ENCODE measurements around the gene ADD1. TPM values are rescaled to one million over a fixed set of nuclear protein-coding genes. Genes with fewer than 3 reads are reported as not detected.

The ADD1 gene
- total and polyA plus RNA-seq, 8 donors: 70.9 to 160 (median 92.0) TPM

- intact Hi-C loops (cut with DNase I): no loop called here
- Histone ChIP-seq H3K27ac (peak overlapping the region; percentile 29 to 85 (median 82)), H3K4me1 (peaks cover 29 to 81% (median 48%) of the 10 kb centered on the region in 3 donors), H3K4me3 (peak overlapping the region in 1 of 4 donors; percentile 80), H3K36me3 (no peaks in the 10 kb centered on the region), H3K9me3 (no peaks in the 10 kb centered on the region), H3K27me3 (no peaks in the 10 kb centered on the region)
- DNase-seq (peak; percentile 91 to 96 (median 95)), ATAC-seq (peak; percentile 37 to 68 (median 58)), FAIRE-seq (no peak)
- TF ChIP-seq CTCF (IDR thresholded peaks at IDR 0.05): no peak
- 47 to 60% methylated on average over 27 of the region's 27 CpGs for WGBS, 2 donors
These were observed 47.5 kb upstream of the ADD1 start for GRCh38 chr4:2795893-2796848.

GRCh38 chr4:2796849-2797544, 46.6 kb upstream of the ADD1 start:
- Histone ChIP-seq H3K9me3 (no peaks in the 10 kb centered on the region), H3K27me3 (no peaks in the 10 kb centered on the region), H3K27ac (peak overlapping the region; percentile 29 to 85 (median 82)), H3K4me3 (peak overlapping the region in 1 of 4 donors; percentile 26), H3K36me3 (no peaks in the 10 kb centered on the region), H3K4me1 (peaks cover 29 to 80% (median 51%) of the 10 kb centered on the region in 3 donors)
- intact Hi-C loops (cut with DNase I): no loop called here
- FAIRE-seq (no peak), DNase-seq (peak in 5 of 6 donors; percentile 26 to 66 (median 51)), ATAC-seq (no peak)
- 54 to 65% methylated on average over 13 of the region's 13 CpGs for WGBS, 2 donors
- TF ChIP-seq CTCF (IDR thresholded peaks at IDR 0.05): no peak

GRCh38 chr4:2797545-2798305, 45.9 kb upstream of the ADD1 start:
- Histone ChIP-seq H3K27me3 (no peaks in the 10 kb centered on the region), H3K36me3 (no peaks in the 10 kb centered on the region), H3K4me3 (peak overlapping the region in 1 of 4 donors; percentile 26), H3K9me3 (no peaks in the 10 kb centered on the region), H3K27ac (peak overlapping the region in 3 of 4 donors; percentile 81 to 85 (median 84)), H3K4me1 (peaks cover 29 to 77% (median 51%) of the 10 kb centered on the region in 3 donors)
- FAIRE-seq (no peak), ATAC-seq (peak; percentile 24 to 55 (median 30)), DNase-seq (peak; percentile 69 to 90 (median 81))
- TF ChIP-seq CTCF (IDR thresholded peaks at IDR 0.05): no peak
- intact Hi-C loops (cut with DNase I): no loop called here
- WGBS, 2 donors: 41% methylated on average over 23 of the region's 23 CpGs

GRCh38 chr4:2798399-2799223, 45.0 kb upstream of the ADD1 start:
- peak overlapping the region in 1 of 4 donors; percentile 26 for H3K4me3 ChIP-seq
- FAIRE-seq: no peak

More at GRCh38 chr4:2798399-2799223, 45.0 kb upstream of the ADD1 start:
- intact Hi-C loops (cut with DNase I): no loop called here
- 72 to 74% methylated on average over 29 of the region's 29 CpGs for WGBS, 2 donors
- ATAC-seq (no peak), DNase-seq (peak in 5 of 6 donors; percentile 40 to 75 (median 62))
- Histone ChIP-seq H3K27me3 (no peaks in the 10 kb centered on the region), H3K9me3 (no peaks in the 10 kb centered on the region), H3K36me3 (no peaks in the 10 kb centered on the region), H3K4me1 (peaks cover 28 to 77% (median 51%) of the 10 kb centered on the region in 3 donors), H3K27ac (peak overlapping the region in 3 of 4 donors; percentile 81 to 85 (median 84))
- TF ChIP-seq CTCF (IDR thresholded peaks at IDR 0.05): no peak
